Sigmoid colon (tissue), 7 donors: ENCODE data around the gene PODXL. TPM values are rescaled to one million over a fixed set of nuclear protein-coding genes. Genes with fewer than 3 reads are reported as not detected.
A peak's percentile ranks its signal among the peaks of the same experiment; 100 is the strongest.

ENCODE experiments used
- DNase-seq: peaks from one replicate; pipeline ENCODE4 v3.0.0-alpha.2; 2019
- H3K27ac ChIP-seq, 4 donors: fragments of 200-600 bp; sonication (generic); one replicate each; pipeline ENCODE4 v1.5.1; 2016 to 2019; ENCODE audit warnings: mild to moderate bottlenecking in 1 of 4
- H3K27me3 ChIP-seq, 3 donors: fragments of 200-600 bp; sonication (generic); one replicate each; pipeline ENCODE4 v1.5.1; 2019; ENCODE audit warnings: mild to moderate bottlenecking in 1 of 3
- H3K36me3 ChIP-seq, 4 donors: fragments of 200-600 bp; sonication (generic); one replicate each; pipeline ENCODE4 v1.5.1; 2016 to 2019
- H3K4me1 ChIP-seq, 4 donors: fragments of 200-600 bp; sonication (generic); one replicate each; pipeline ENCODE4 v1.5.1; 2017 to 2019
- H3K4me3 ChIP-seq, 4 donors: fragments of 200-600 bp; sonication (generic); one replicate each; pipeline ENCODE4 v1.5.1; 2017 to 2019; ENCODE audit warnings: mild to moderate bottlenecking in 2 of 4, moderate library complexity in 1 of 4
- H3K9me3 ChIP-seq, 4 donors: fragments of 200-600 bp in 3 of 4; sonication (generic) in 3 of 4; one replicate each; pipeline versions ENCODE4 v1.5.1 to v1.6.1; 2013 to 2019
- CTCF ChIP-seq, 4 experiments: fragments of 450-650 bp in 3 of 4; fragments of 200-600 bp in 1 of 4; IDR thresholded peaks; one replicate each; pipeline ENCODE4 v1.5.1; 2016 to 2019; ENCODE audit warnings: antibody characterized with exemption in 4 of 4, mild to moderate bottlenecking in 3 of 4, moderate library complexity in 2 of 4
- EP300 ChIP-seq, 4 donors: sonication (generic); formaldehyde crosslinking; IDR thresholded peaks; one replicate each; pipeline ENCODE4 v1.6.1; 2017; ENCODE audit warnings: antibody characterized with exemption in 4 of 4
- POLR2A ChIP-seq, 2 donors: fragments of 450-650 bp; IDR thresholded peaks; one replicate each; pipeline ENCODE4 v1.6.1; 2016; ENCODE audit warnings: antibody characterized with exemption in 2 of 2, mild to moderate bottlenecking in 2 of 2, moderate library complexity in 2 of 2
- POLR2AphosphoS5 ChIP-seq, 4 donors: sonication (generic); formaldehyde crosslinking; IDR thresholded peaks; one replicate each; pipeline ENCODE4 v1.6.1; 2017; ENCODE audit warnings: antibody characterized with exemption in 4 of 4
- WGBS, 2 donors: extraction: QIAGEN DNeasy Blood & Tissue Kit; methylation state at CpG; one replicate each; pipeline ENCODE4 v1.1.7; 2013; 5-methylcytosine and 5-hydroxymethylcytosine counted together
- intact Hi-C: fragments of 100-400 bp; cut with DNase I; formaldehyde crosslinking; loops from one replicate; pipeline ENCODE4 v1.15.1; 2023
- polyA plus RNA-seq, 3 donors: library from polyadenylated mRNA; stranded (reverse); fragments of 200-250 nt; gene quantifications; one replicate each; pipeline ENCODE4 v1.2.3, GENCODE V29; 2013
- total RNA-seq, 4 donors: library from RNA; depleted of rRNA; stranded (reverse); fragments of >200 nt; gene quantifications; one replicate each; pipeline ENCODE4 v1.1.0, GENCODE V29; 2016
- donor health status: healthy with polysubstance abuse.
- donor health status: Bipolar disorder and iron deficiency.
- donor health status: healthy.

Gene PODXL
- total and polyA plus RNA-seq, 7 donors = 1.2 to 23.2 (median 15.8) TPM

- DNase-seq = no peak
- H3K27ac ChIP-seq = no peak overlapping the region
- H3K4me3 ChIP-seq = no peak overlapping the region
- peaks cover 0 to 42% (median 0%) of the 10 kb centered on the region in 4 donors for H3K36me3 ChIP-seq
- peaks cover 0 to 27% (median 15%) of the 10 kb centered on the region in 4 donors for H3K4me1 ChIP-seq
- TF ChIP-seq CTCF (IDR thresholded peaks at IDR 0.05) (no peak), EP300 (IDR thresholded peaks at IDR 0.05) (no peak), POLR2A (IDR thresholded peaks at IDR 0.05) (no peak), POLR2AphosphoS5 (IDR thresholded peaks at IDR 0.05) (no peak)
- WGBS, 2 donors = 57 to 90% methylated on average over 3 of the region's 3 CpGs
- no peaks in the 10 kb centered on the region for H3K27me3 ChIP-seq
- no peaks in the 10 kb centered on the region for H3K9me3 ChIP-seq
- intact Hi-C loops = no loop called here
These were observed 55.0 kb downstream of the PODXL start for GRCh38 chr7:131501422-131501821.

DNA sequence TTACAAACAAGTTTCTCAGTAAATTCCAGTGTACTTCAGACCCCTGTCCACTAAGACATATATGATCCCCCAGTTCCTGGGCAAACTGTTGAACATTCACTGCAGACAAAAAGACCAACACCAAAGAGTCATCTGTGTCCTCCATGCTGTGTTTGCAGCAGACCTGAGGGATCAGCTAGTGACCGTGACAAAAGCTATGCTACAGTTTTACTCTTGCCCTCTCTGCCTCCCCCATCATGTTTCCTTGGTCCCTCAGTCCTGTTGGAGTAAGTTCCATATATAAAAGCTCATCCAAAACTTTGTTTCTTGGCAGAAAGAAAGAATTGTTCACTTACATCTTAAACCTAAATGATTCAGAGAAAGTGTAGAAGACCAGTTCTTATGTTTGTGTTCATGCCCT, 56.1 kb downstream of the PODXL start:
- H3K36me3 ChIP-seq = peaks cover 0 to 32% (median 0%) of the 10 kb centered on the region in 4 donors
- intact Hi-C loops = no loop called here
- no peak overlapping the region for H3K4me3 ChIP-seq
- H3K27me3 ChIP-seq = no peaks in the 10 kb centered on the region
- H3K9me3 ChIP-seq = no peaks in the 10 kb centered on the region
- peaks cover 0 to 27% (median 15%) of the 10 kb centered on the region in 4 donors for H3K4me1 ChIP-seq
- no peak for DNase-seq
- TF ChIP-seq POLR2AphosphoS5 (IDR thresholded peaks at IDR 0.05) = no peak
- no peak for TF ChIP-seq EP300 (IDR thresholded peaks at IDR 0.05)
- 98% methylated on average over 1 of the region's 1 CpG for WGBS, 2 donors
- H3K27ac ChIP-seq = no peak overlapping the region

GRCh38 chr7:131499801-131500200, 56.6 kb downstream of the PODXL start:
- no peak for DNase-seq
- Histone ChIP-seq H3K4me3 (no peak overlapping the region), H3K27ac (no peak overlapping the region), H3K4me1 (peaks cover 0 to 27% (median 15%) of the 10 kb centered on the region in 4 donors), H3K36me3 (peaks cover 0 to 26% (median 0%) of the 10 kb centered on the region in 4 donors), H3K27me3 (no peaks in the 10 kb centered on the region), H3K9me3 (no peaks in the 10 kb centered on the region)
- TF ChIP-seq POLR2A (IDR thresholded peaks at IDR 0.05) = no peak
- no peak for TF ChIP-seq POLR2AphosphoS5 (IDR thresholded peaks at IDR 0.05)
- no peak for TF ChIP-seq CTCF (IDR thresholded peaks at IDR 0.05)
- TF ChIP-seq EP300 (IDR thresholded peaks at IDR 0.05) = no peak
- WGBS, 2 donors = 96 to 97% methylated on average over 6 of the region's 6 CpGs
- intact Hi-C loops = no loop called here

DNA sequence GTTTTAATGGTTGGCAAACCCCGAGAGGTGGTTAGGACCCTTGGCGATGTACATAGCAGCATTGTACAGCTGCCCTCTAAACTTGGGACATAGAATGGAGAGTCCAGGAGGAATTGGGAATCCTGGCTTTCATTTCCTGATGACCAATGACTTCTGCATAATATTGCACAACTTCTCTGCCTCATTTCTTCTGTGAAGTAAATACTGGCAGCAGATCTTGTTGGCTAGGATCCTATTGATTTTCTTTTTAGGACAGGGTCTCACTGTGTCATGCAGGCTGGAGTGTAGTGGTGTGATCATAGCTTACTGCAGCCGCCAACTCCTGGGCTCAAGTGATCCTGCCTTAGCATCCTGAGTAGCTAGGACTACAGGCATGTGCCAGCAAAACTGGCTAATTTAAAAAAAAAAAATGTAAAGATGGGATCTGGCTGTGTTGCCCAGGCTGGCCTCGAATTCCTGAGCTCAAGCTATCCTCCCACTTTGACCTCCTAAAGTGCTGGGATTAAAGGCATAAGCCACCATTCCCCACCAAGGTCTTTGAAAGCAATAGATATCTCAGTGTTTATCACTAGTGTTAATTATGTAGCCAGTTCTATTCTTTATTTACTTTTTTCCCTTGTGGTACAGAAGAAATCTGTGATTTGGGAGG, 58.1 kb downstream of the PODXL start:
- intact Hi-C loops = no loop called here
- 90 to 94% methylated on average over 4 of the region's 4 CpGs for WGBS, 2 donors
- H3K27ac ChIP-seq = peak overlapping the region; percentile 19 to 42 (median 40)
- H3K36me3 ChIP-seq = peaks cover 0 to 13% (median 0%) of the 10 kb centered on the region in 4 donors
- no peaks in the 10 kb centered on the region for H3K9me3 ChIP-seq
- no peaks in the 10 kb centered on the region for H3K27me3 ChIP-seq
- no peak overlapping the region for H3K4me3 ChIP-seq
- H3K4me1 ChIP-seq = peaks cover 0 to 22% (median 13%) of the 10 kb centered on the region in 4 donors
- no peak for DNase-seq
- TF ChIP-seq POLR2AphosphoS5 (IDR thresholded peaks at IDR 0.05) (no peak), POLR2A (IDR thresholded peaks at IDR 0.05) (no peak)

DNA sequence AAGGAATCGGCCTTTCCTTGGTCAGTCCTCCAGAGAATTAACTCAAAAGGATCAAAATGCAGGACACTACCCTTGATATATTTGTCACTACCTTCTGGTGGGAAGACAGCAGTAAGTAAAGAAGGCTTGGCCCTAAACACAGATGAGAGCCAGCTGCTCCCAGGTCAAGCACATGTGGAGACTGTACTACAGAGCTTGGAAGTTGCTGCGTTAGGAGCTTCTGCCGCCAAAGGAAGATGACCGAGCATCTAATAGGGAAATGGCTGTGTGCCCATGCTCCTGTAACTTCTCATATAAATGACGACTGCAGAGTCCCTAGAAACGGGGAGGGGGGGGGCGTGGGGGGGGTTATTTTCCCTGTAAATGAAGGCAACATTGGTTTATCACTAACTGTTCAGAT, 59.0 kb downstream of the PODXL start:
- H3K9me3 ChIP-seq = no peaks in the 10 kb centered on the region
- intact Hi-C loops = no loop called here
- H3K36me3 ChIP-seq = peaks cover 0 to 12% (median 0%) of the 10 kb centered on the region in 4 donors
- TF ChIP-seq POLR2AphosphoS5 (IDR thresholded peaks at IDR 0.05) (peak in 1 of 4 donors; percentile 30), EP300 (IDR thresholded peaks at IDR 0.05) (no peak)
- H3K27me3 ChIP-seq = no peaks in the 10 kb centered on the region
- peak overlapping the region; percentile 19 to 42 (median 40) for H3K27ac ChIP-seq
- 76 to 80% methylated on average over 7 of the region's 7 CpGs for WGBS, 2 donors
- peaks cover 0 to 13% (median 5%) of the 10 kb centered on the region in 4 donors for H3K4me1 ChIP-seq
- peak; percentile 85 for DNase-seq
- no peak overlapping the region for H3K4me3 ChIP-seq

DNA sequence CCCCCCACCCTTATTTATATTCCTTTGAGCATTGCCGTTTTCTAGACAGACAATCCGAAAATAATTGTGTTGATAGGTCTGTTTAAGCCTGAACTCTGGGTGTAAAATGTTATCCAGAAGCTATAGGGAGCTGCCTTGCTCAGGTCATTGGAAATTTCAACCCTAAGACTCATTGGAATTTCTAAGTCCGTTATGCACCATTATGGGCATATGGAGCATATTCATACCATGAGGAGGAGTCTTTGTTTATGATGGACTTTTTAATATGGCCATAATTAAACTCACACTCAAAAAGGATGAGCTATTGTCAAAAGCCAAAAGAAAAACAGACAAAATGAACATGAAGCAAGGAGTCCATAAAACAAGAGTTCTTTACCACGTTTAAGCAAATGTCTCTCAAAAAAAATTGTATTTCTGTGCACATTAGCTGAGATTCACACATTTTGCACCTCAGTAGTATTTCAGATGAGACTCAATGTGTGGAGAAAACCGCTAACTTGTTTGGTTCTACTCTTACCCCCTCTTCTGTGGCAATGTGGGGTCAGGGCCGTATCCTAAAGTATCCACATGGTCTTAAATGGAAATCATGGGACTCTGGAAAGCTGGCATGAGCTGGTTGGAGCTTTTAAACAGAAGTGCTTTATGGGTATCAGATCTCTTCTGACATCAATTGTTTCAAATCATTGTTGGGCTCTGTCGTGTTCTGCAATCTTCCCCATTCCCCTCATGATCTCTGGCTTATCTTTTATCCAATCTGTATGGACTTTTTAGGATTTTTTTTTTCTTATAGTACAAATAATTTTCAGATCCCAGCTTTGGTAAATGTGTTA, 60.5 kb downstream of the PODXL start:
- WGBS, 2 donors = 80 to 81% methylated on average over 7 of the region's 7 CpGs
- intact Hi-C loops = no loop called here
- Histone ChIP-seq H3K4me3 (no peak overlapping the region), H3K27me3 (no peaks in the 10 kb centered on the region), H3K9me3 (no peaks in the 10 kb centered on the region), H3K36me3 (peaks cover 0 to 12% (median 0%) of the 10 kb centered on the region in 4 donors), H3K27ac (no peak overlapping the region), H3K4me1 (peaks cover 0 to 13% (median 5%) of the 10 kb centered on the region in 4 donors)
- DNase-seq = no peak
- TF ChIP-seq POLR2A (IDR thresholded peaks at IDR 0.05) = no peak
- no peak for TF ChIP-seq CTCF (IDR thresholded peaks at IDR 0.05)
- no peak for TF ChIP-seq POLR2AphosphoS5 (IDR thresholded peaks at IDR 0.05)
- TF ChIP-seq EP300 (IDR thresholded peaks at IDR 0.05) = no peak
